ENCODE measurements around the gene SLC7A10. TPM values are rescaled to one million over a fixed set of nuclear protein-coding genes. Genes with fewer than 3 reads are reported as not detected.
A peak's percentile ranks its signal among the peaks of the same experiment; 100 is the strongest.

SLC7A10 gene
- total RNA-seq, 1 experiment from 2014 or later = not detected

DNA sequence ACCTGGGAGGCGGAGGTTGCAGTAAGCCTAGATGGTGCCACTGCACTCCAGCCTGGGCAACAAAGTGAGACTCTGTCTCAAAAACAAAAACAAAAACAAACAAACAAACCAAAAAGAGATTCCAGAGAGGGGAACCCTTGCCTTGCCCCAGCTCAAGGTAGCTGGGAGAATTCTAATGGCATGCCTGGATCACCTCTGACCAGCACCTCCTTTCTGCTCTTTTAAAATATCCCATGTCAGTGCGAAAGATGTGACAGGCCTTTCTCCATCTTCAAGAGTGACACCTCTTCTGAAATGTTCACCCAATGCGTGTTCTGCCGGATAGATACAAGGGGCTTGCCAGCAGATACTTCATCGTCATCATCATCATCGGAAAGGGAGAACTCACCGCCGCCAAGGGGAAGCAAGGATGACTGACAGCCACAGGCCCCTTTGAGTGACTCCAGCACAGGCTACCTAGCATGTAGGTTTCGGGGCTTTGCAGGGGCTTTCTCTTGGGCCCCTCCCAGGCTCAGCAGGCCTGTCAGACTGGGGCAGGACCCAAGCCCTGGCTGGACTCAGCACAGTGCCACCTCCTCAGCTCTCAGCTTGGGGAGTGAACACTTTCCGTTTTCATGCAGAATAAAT is 50.4 kb downstream of the SLC7A10 start:
- no peaks in the 10 kb centered on the region for H3K9me3 Mint-ChIP-seq (ENCODE audit: unreplicated experiment)
- intact Hi-C loops (cut with micrococcal nuclease; ENCODE audit: unreplicated experiment) = loop anchor here (5.0 kb wide), 1 partner anchor 127 kb away; the partner anchor contains the start of gene CEBPA
- Histone ChIP-seq H3K4me3 (ENCODE audit: low read depth, low read length) (no peak overlapping the region), H3K9me3 (no peaks in the 10 kb centered on the region), H3K27me3 (replicated peaks; ENCODE audit: control insufficient read depth, insufficient read depth, low read length) (no peaks in the 10 kb centered on the region), H3K36me3 (ENCODE audit: control insufficient read depth, insufficient read depth, low read length) (no peaks in the 10 kb centered on the region; the same call in 1 of the 2 replicates), H3K4me1 (0 out of 2 replicates have a peak, but pooled peaks cover 5% of the 10 kb centered on the region)
- BruUV-seq (replicated peaks) = no TSS peak
- TF ChIP-seq, protein P1, sequence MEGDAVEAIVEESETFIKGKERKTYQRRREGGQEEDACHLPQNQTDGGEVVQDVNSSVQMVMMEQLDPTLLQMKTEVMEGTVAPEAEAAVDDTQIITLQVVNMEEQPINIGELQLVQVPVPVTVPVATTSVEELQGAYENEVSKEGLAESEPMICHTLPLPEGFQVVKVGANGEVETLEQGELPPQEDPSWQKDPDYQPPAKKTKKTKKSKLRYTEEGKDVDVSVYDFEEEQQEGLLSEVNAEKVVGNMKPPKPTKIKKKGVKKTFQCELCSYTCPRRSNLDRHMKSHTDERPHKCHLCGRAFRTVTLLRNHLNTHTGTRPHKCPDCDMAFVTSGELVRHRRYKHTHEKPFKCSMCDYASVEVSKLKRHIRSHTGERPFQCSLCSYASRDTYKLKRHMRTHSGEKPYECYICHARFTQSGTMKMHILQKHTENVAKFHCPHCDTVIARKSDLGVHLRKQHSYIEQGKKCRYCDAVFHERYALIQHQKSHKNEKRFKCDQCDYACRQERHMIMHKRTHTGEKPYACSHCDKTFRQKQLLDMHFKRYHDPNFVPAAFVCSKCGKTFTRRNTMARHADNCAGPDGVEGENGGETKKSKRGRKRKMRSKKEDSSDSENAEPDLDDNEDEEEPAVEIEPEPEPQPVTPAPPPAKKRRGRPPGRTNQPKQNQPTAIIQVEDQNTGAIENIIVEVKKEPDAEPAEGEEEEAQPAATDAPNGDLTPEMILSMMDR (IDR thresholded peaks at IDR 0.05; ENCODE audit: insufficient read depth in 1 of 2, low read depth in 1 of 2, low read length in 1 of 2, severe bottlenecking in 1 of 2, unreplicated experiment in 1 of 2) = no peak
- H3K4me3 Mint-ChIP-seq (ENCODE audit: unreplicated experiment) = peak overlapping the region; percentile 94
- ChIA-PET CTCF (interaction anchor here (0.6 kb wide), 1 partner anchor 48 kb away, joined by 3 read pairs; no protein-coding TSS in a partner anchor), POLR2A (interaction anchor here (0.9 kb wide), 1 partner anchor 199 kb away, joined by 3 read pairs; the partner anchor contains the start of gene CEBPG)
- H3K27ac Mint-ChIP-seq (ENCODE audit: unreplicated experiment) = no peak overlapping the region
- no peak for DNase-seq
- peaks cover 22% of the 10 kb centered on the region for H3K36me3 Mint-ChIP-seq (ENCODE audit: insufficient read depth, unreplicated experiment)
- H3K4me1 Mint-ChIP-seq (ENCODE audit: low read depth, unreplicated experiment) = peaks cover 13% of the 10 kb centered on the region
- H3K27me3 Mint-ChIP-seq (ENCODE audit: insufficient read depth, unreplicated experiment) = peaks cover 5% of the 10 kb centered on the region

DNA sequence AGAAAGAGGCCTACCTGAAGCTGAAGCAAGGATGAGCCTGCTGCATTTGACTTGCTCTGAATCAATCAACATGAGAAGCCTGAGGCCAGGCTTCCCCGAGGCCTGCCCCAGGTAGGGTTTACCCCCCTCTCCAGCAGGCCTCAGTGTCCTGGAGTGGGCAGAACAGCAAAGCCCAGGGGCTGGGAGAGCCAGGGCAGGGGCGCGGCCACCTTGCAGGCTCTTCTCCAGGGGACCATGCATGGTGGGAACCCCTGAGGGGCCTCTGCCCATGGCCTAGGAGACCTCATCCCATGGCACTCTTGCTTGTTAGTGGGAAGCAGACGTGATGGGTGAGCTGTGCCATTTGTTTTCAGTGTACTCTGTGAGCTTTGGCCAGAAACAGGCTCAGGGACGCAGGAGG is 51.5 kb downstream of the SLC7A10 start:
- CTCF ChIA-PET = no interaction called here
- H3K36me3 Mint-ChIP-seq (ENCODE audit: insufficient read depth, unreplicated experiment) = peaks cover 22% of the 10 kb centered on the region
- H3K9me3 Mint-ChIP-seq (ENCODE audit: unreplicated experiment) = peaks cover 3% of the 10 kb centered on the region

DNA sequence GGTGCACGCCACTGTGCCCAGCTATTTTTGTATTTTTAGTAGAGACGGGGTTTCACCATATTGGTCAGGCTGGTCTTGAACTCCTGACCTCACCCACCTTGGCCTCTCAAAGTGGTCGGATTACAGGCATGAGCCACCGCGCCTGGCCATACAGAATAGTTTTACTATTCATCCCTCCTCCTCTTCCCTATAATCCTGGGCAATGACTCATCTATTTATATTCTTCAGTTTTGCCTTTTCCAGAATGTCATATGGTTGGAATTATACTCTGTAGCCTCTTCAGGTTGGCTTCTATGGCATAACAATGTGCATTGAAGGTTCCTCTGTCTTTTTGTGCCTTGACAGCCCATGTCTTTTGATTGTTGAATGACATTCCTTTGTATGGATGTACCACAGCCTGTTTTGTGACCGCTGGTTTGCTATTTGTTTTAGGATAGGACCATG is 53.7 kb downstream of the SLC7A10 start:
- peaks cover 24% of the 10 kb centered on the region for H3K9me3 Mint-ChIP-seq (ENCODE audit: unreplicated experiment)
- H3K9me3 ChIP-seq = peaks cover 16% of the 10 kb centered on the region; the same call in 1 of the 2 replicates
- H3K4me1 Mint-ChIP-seq (ENCODE audit: low read depth, unreplicated experiment) = peaks cover 5% of the 10 kb centered on the region
- no TSS peak for BruUV-seq (replicated peaks)
- H3K4me3 Mint-ChIP-seq (ENCODE audit: unreplicated experiment) = no peak overlapping the region
- peaks cover 3% of the 10 kb centered on the region for H3K27me3 Mint-ChIP-seq (ENCODE audit: insufficient read depth, unreplicated experiment)
- H3K27ac Mint-ChIP-seq (ENCODE audit: unreplicated experiment) = no peak overlapping the region
- peaks cover 9% of the 10 kb centered on the region for H3K36me3 Mint-ChIP-seq (ENCODE audit: insufficient read depth, unreplicated experiment)
- DNase-seq = no peak
- H3K36me3 ChIP-seq (ENCODE audit: control insufficient read depth, insufficient read depth, low read length) = no peaks in the 10 kb centered on the region; the same call in 1 of the 2 replicates
- 0 out of 2 replicates have a peak, but pooled peaks cover 5% of the 10 kb centered on the region for H3K4me1 ChIP-seq
- intact Hi-C loops (cut with micrococcal nuclease; ENCODE audit: unreplicated experiment) = no loop called here
- H3K27me3 ChIP-seq (replicated peaks; ENCODE audit: control insufficient read depth, insufficient read depth, low read length) = no peaks in the 10 kb centered on the region
- ChIA-PET POLR2A (no interaction called here), CTCF (interaction anchor here (1.4 kb wide), 1 partner anchor 12 kb away, joined by 3 read pairs; no protein-coding TSS in a partner anchor)
- no peak overlapping the region for H3K4me3 ChIP-seq (ENCODE audit: low read depth, low read length)
- TF ChIP-seq, protein P1 (IDR thresholded peaks at IDR 0.05; ENCODE audit: insufficient read depth in 1 of 2, low read depth in 1 of 2, low read length in 1 of 2, severe bottlenecking in 1 of 2, unreplicated experiment in 1 of 2) = no peak

More for the DNA sequence above, 51.5 kb downstream of the SLC7A10 start:
- Mint-ChIP-seq H3K4me1 (ENCODE audit: low read depth, unreplicated experiment) (peaks cover 13% of the 10 kb centered on the region), H3K27ac (ENCODE audit: unreplicated experiment) (no peak overlapping the region), H3K27me3 (ENCODE audit: insufficient read depth, unreplicated experiment) (peaks cover 5% of the 10 kb centered on the region), H3K4me3 (ENCODE audit: unreplicated experiment) (no peak overlapping the region)
- DNase-seq = no peak
- no peaks in the 10 kb centered on the region for H3K9me3 ChIP-seq
- H3K36me3 ChIP-seq (ENCODE audit: control insufficient read depth, insufficient read depth, low read length) = no peaks in the 10 kb centered on the region; the same call in 1 of the 2 replicates
- intact Hi-C loops (cut with micrococcal nuclease; ENCODE audit: unreplicated experiment) = no loop called here
- TF ChIP-seq, protein P1 (IDR thresholded peaks at IDR 0.05; ENCODE audit: insufficient read depth in 1 of 2, low read depth in 1 of 2, low read length in 1 of 2, severe bottlenecking in 1 of 2, unreplicated experiment in 1 of 2) = no peak
- POLR2A ChIA-PET = interaction anchor here (0.9 kb wide), 1 partner anchor 200 kb away, joined by 3 read pairs; the partner anchor contains the start of gene CEBPG
- no peaks in the 10 kb centered on the region for H3K27me3 ChIP-seq (replicated peaks; ENCODE audit: control insufficient read depth, insufficient read depth, low read length)
- no TSS peak for BruUV-seq (replicated peaks)
- no peak overlapping the region for H3K4me3 ChIP-seq (ENCODE audit: low read depth, low read length)
- H3K4me1 ChIP-seq = 0 out of 2 replicates have a peak, but pooled peaks cover 5% of the 10 kb centered on the region

Data from Caco-2 (cell line).